A549 (cell line): Measurements from ENCODE around the gene MYB. TPM values are rescaled to one million over a fixed set of nuclear protein-coding genes. Genes with fewer than 3 reads are reported as not detected.

ENCODE experiments used
- ATAC-seq, 2 experiments: fragments of 200-7000 bp in 1 of 2; fragments of >200 bp in 1 of 2; cut with Nextera tagmentation in 1 of 2; cut with Tn5 transposase in 1 of 2; 3 replicates each; pipeline versions ENCODE4 v1.8.0 to v1.9.1; 2018 to 2020; ENCODE audit warnings: mild to moderate bottlenecking in 1 of 2, moderate library complexity in 1 of 2
- CTCF ChIA-PET: fragments of 300-600 bp; sonication (Branson Sonifier 250); formaldehyde crosslinking; extraction: SDS; loops from one replicate; lab custom pipeline; 2021; ENCODE audit warnings: antibody characterized with exemption, inconsistent platforms; lab: Yijun Ruan, JAX
- POLR2A ChIA-PET: fragments of 350-600 bp; formaldehyde crosslinking; extraction: SDS; loops from one replicate; lab custom pipeline; 2021; ENCODE audit warnings: antibody characterized with exemption, inconsistent platforms; lab: Yijun Ruan, JAX
- DNase-seq, 2 experiments: peaks; one replicate each; pipeline versions ENCODE4 v3.0.0 to v3.0.0-alpha.2; 2011 to 2016; ENCODE audit warnings: low read depth in 1 of 2, low spot score in 1 of 2
- FAIRE-seq: peaks from 2 replicates; lab custom pipeline; 2011; peaks lifted over from hg19 to GRCh38; lab: Jason Lieb, UNC
- H3K27ac ChIP-seq, 2 experiments: fragments of >200 bp; sonication (Bioruptor Twin); formaldehyde crosslinking; 3 replicates each; pipeline ENCODE4 v1.5.1; 2016 to 2017
- H3K4me1 ChIP-seq: fragments of >200 bp; sonication (Bioruptor Twin); formaldehyde crosslinking; 3 replicates; pipeline ENCODE4 v1.6.1; 2016
- H3K4me2 ChIP-seq: fragments of >200 bp; sonication (Bioruptor Twin); formaldehyde crosslinking; 3 replicates; pipeline ENCODE4 v1.6.1; 2016
- H3K4me3 ChIP-seq: fragments of >200 bp; sonication (Bioruptor Twin); formaldehyde crosslinking; 3 replicates; pipeline ENCODE4 v1.5.1; 2016
- H3K9me3 ChIP-seq: fragments of >200 bp; sonication (Bioruptor Twin); formaldehyde crosslinking; 3 replicates; pipeline ENCODE4 v1.6.1; 2016
- CEBPB ChIP-seq, 2 experiments: fragments of >200 bp in 1 of 2; sonication (Bioruptor Twin) in 1 of 2; formaldehyde crosslinking in 1 of 2; IDR thresholded peaks; 2 replicates each; pipeline ENCODE4 v1.6.1; 2012 to 2016
- CHD2 ChIP-seq: fragments of 150-350 bp; IDR thresholded peaks from 2 replicates; pipeline ENCODE4 v1.6.1; 2014; ENCODE audit warnings: low read length; ENCODE audit not compliant: partially characterized antibody
- EHF ChIP-seq: fragments of 250-450 bp; sonication (Bioruptor Pico); IDR thresholded peaks from 2 replicates; pipeline ENCODE4 v1.5.0; 2020; ENCODE audit warnings: mild to moderate bottlenecking
- EHMT2 ChIP-seq: fragments of 200-600 bp; sonication (generic); IDR thresholded peaks from 2 replicates; pipeline ENCODE4 v1.6.1; 2016; ENCODE audit warnings: antibody characterized with exemption, low read depth, mild to moderate bottlenecking, moderate library complexity
- ELK1 ChIP-seq: fragments of 150-350 bp; IDR thresholded peaks from 2 replicates; pipeline ENCODE4 v1.6.1; 2014; ENCODE audit warnings: low read depth, mild to moderate bottlenecking, low read length
- ESRRA ChIP-seq: fragments of 150-350 bp; IDR thresholded peaks from 2 replicates; pipeline ENCODE4 v1.6.1; 2014; ENCODE audit warnings: mild to moderate bottlenecking, low read length, borderline replicate concordance
- FOSB ChIP-seq: fragments of 250-450 bp; sonication (Bioruptor Pico); IDR thresholded peaks from 2 replicates; pipeline ENCODE4 v1.5.0; 2020; ENCODE audit warnings: mild to moderate bottlenecking, moderate library complexity
- FOSL2 ChIP-seq, 2 experiments: fragments of 450-650 bp in 1 of 2; fragments of >200 bp in 1 of 2; sonication (Bioruptor Twin) in 1 of 2; formaldehyde crosslinking; IDR thresholded peaks; 2 replicates each; pipeline versions ENCODE4 v1.5.0 to v1.6.1; 2016 to 2020; ENCODE audit warnings: mild to moderate bottlenecking in 1 of 2, moderate library complexity in 1 of 2
- HEYL ChIP-seq: fragments of 250-450 bp; sonication (Bioruptor Pico); IDR thresholded peaks from 2 replicates; pipeline ENCODE4 v1.8.0; 2021; ENCODE audit warnings: mild to moderate bottlenecking, moderate library complexity
- HMGXB4 ChIP-seq: fragments of 250-450 bp; sonication (Bioruptor Pico); IDR thresholded peaks from 2 replicates; pipeline ENCODE4 v1.5.0; 2021; ENCODE audit warnings: mild to moderate bottlenecking, moderate library complexity, borderline replicate concordance
- HOXB5 ChIP-seq: fragments of 250-450 bp; sonication (Bioruptor Pico); IDR thresholded peaks from 2 replicates; pipeline ENCODE4 v1.5.0; 2020; ENCODE audit warnings: mild to moderate bottlenecking, moderate library complexity
- JUN ChIP-seq, 2 experiments: fragments of >200 bp; sonication (Bioruptor Twin); formaldehyde crosslinking; IDR thresholded peaks; 2 replicates in 1 of 2; 3 replicates in 1 of 2; pipeline ENCODE4 v1.6.1; 2016 to 2017
- JUNB ChIP-seq: fragments of >200 bp; sonication (Bioruptor Twin); formaldehyde crosslinking; IDR thresholded peaks from 2 replicates; pipeline ENCODE4 v1.6.1; 2016
- KDM5A ChIP-seq: fragments of 200-600 bp; sonication (generic); IDR thresholded peaks from 2 replicates; pipeline ENCODE4 v1.6.1; 2016; ENCODE audit warnings: antibody characterized with exemption, mild to moderate bottlenecking
- NFE2L2 ChIP-seq: fragments of 150-350 bp; conservative IDR thresholded peaks from 2 replicates; pipeline ENCODE4 v1.6.1; 2014; ENCODE audit warnings: low read length
- PBX3 ChIP-seq: IDR thresholded peaks from 2 replicates; pipeline ENCODE4 v1.6.1; 2012
- POLR2A ChIP-seq: IDR thresholded peaks from 2 replicates; pipeline ENCODE4 v1.6.1; 2012; ENCODE audit warnings: mild to moderate bottlenecking, low read length
- POLR2AphosphoS2 ChIP-seq: conservative IDR thresholded peaks from 2 replicates; pipeline ENCODE4 v1.6.1; 2012; ENCODE audit warnings: low read length, improper control_type of control experiment, inconsistent platforms
- RAD21 ChIP-seq, 2 experiments: fragments of >200 bp in 1 of 2; sonication (Bioruptor Twin) in 1 of 2; formaldehyde crosslinking in 1 of 2; IDR thresholded peaks in 1 of 2; conservative IDR thresholded peaks in 1 of 2; 2 replicates in 1 of 2; 3 replicates in 1 of 2; pipeline ENCODE4 v1.6.1; 2012 to 2018; ENCODE audit warnings: inconsistent platforms in 1 of 2
- RARB ChIP-seq: fragments of 250-450 bp; sonication (Bioruptor Pico); IDR thresholded peaks from 2 replicates; pipeline ENCODE4 v1.8.0; 2021; ENCODE audit warnings: mild to moderate bottlenecking, moderate library complexity
- REST ChIP-seq: fragments of 200-600 bp; sonication (generic); IDR thresholded peaks from 2 replicates; pipeline ENCODE4 v1.6.1; 2016; ENCODE audit warnings: antibody characterized with exemption, mild to moderate bottlenecking, moderate library complexity
- TFCP2L1 ChIP-seq: fragments of 250-450 bp; sonication (Bioruptor Pico); IDR thresholded peaks from 2 replicates; pipeline ENCODE4 v1.5.0; 2021; ENCODE audit warnings: mild to moderate bottlenecking
- TP53 ChIP-seq: fragments of 250-450 bp; sonication (Bioruptor Pico); IDR thresholded peaks from 2 replicates; pipeline ENCODE4 v1.5.0; 2021; ENCODE audit warnings: mild to moderate bottlenecking, moderate library complexity
- WGBS: methylation state at CpG from one replicate; pipeline ENCODE4 v1.1.6; 2017; ENCODE audit errors: missing lambda C conversion rate; 5-methylcytosine and 5-hydroxymethylcytosine counted together
- polyA plus RNA-seq, 4 experiments: library from polyadenylated mRNA; depleted of rRNA in 3 of 4; stranded (reverse); fragments of >200 nt; fragmentation: RNase III in 1 of 4; extraction: RNeasy Plus Mini Kit Qiagen cat#74134 plus additional on column Dnase treatment in 1 of 4; gene quantifications; 2 replicates in 3 of 4; 3 replicates in 1 of 4; pipeline ENCODE4 v1.2.3, GENCODE V29; 2011 to 2017

Gene MYB
- polyA plus RNA-seq, 2 of the 4 experiments (the other 2 are of a cell fraction), result 0.22 to 0.27 TPM

GRCh38 chr6:135146162-135146934 is 34.8 kb upstream of the MYB start:
- no peak for FAIRE-seq
- POLR2A ChIA-PET, result no interaction called here

GRCh38 chr6:135147637-135148592 is 33.2 kb upstream of the MYB start:
- Histone ChIP-seq H3K9me3 (no peaks in the 10 kb centered on the region), H3K4me3 (no peak overlapping the region), H3K4me1 (0 out of 3 replicates have a peak, but pooled peaks cover 2% of the 10 kb centered on the region), H3K27ac (no peak overlapping the region), H3K4me2 (no peak overlapping the region)
- POLR2A ChIA-PET, result no interaction called here
- DNase-seq, result no peak
- CTCF ChIA-PET, result interaction anchor here (1.3 to 1.9 kb wide), 3 partner anchors 12 to 275 kb away, joined by 3 to 7 read pairs (median 4); no protein-coding TSS in a partner anchor
- FAIRE-seq, result no peak
- WGBS, result 65% methylated on average over 5 of the region's 5 CpGs
- ATAC-seq, result no peak
- TF ChIP-seq POLR2A (no peak), HMGXB4 (CRISPR knock-in tag) (no peak), TFCP2L1 (CRISPR knock-in tag) (no peak), CEBPB (IDR thresholded peaks at IDR 0.05) (no peak), POLR2AphosphoS2 (no peak), REST (no peak), JUNB (no peak), JUN (IDR thresholded peaks at IDR 0.05) (no peak), TP53 (CRISPR knock-in tag) (no peak)

More at GRCh38 chr6:135146162-135146934, 34.8 kb upstream of the MYB start:
- no peak for DNase-seq
- H3K4me3 ChIP-seq, result no peak overlapping the region
- no peak overlapping the region for H3K4me2 ChIP-seq
- 0 out of 6 replicates have a peak overlapping the region, but pooled peaks of 1 of the 2 experiments have one; percentile 22 for H3K27ac ChIP-seq
- no peak for ATAC-seq
- H3K4me1 ChIP-seq, result 0 out of 3 replicates have a peak, but pooled peaks cover 2% of the 10 kb centered on the region
- TF ChIP-seq EHMT2 (no peak), PBX3 (no peak), ELK1 (no peak), FOSL2 (IDR thresholded peaks at IDR 0.05) (no peak), FOSL2 (CRISPR knock-in tag; IDR thresholded peaks at IDR 0.05) (no peak), RARB (no peak), ESRRA (no peak), POLR2AphosphoS2 (no peak), NFE2L2 (no peak), KDM5A (no peak), HOXB5 (CRISPR knock-in tag) (no peak), HMGXB4 (CRISPR knock-in tag) (no peak), CHD2 (no peak), RAD21 (conservative IDR thresholded peaks at IDR 0.05 in 1 of 2, IDR thresholded peaks at IDR 0.05 in 1 of 2) (no peak), EHF (no peak), FOSB (CRISPR knock-in tag) (no peak), HEYL (CRISPR knock-in tag) (no peak), CEBPB (IDR thresholded peaks at IDR 0.05) (no peak)
- CTCF ChIA-PET, result interaction anchor here (1.3 to 1.9 kb wide), 3 partner anchors 14 to 277 kb away, joined by 3 to 7 read pairs (median 4); no protein-coding TSS in a partner anchor
- H3K9me3 ChIP-seq, result no peaks in the 10 kb centered on the region
- 79% methylated on average over 7 of the region's 7 CpGs for WGBS
